ENCODE results near the gene RNU1-4. TPM values are rescaled to one million over a fixed set of nuclear protein-coding genes. Genes with fewer than 3 reads are reported as not detected.
"Not testable (repeated sequence)": the region's sequence is repeated elsewhere in the genome, so short reads cannot be mapped to it uniquely, and the experiment has no call there.

RNU1-4 gene
- total and polyA plus RNA-seq, 12 donors: under 0.01 to 5,330 (median 1,268) TPM; not detected in 4

DNA sequence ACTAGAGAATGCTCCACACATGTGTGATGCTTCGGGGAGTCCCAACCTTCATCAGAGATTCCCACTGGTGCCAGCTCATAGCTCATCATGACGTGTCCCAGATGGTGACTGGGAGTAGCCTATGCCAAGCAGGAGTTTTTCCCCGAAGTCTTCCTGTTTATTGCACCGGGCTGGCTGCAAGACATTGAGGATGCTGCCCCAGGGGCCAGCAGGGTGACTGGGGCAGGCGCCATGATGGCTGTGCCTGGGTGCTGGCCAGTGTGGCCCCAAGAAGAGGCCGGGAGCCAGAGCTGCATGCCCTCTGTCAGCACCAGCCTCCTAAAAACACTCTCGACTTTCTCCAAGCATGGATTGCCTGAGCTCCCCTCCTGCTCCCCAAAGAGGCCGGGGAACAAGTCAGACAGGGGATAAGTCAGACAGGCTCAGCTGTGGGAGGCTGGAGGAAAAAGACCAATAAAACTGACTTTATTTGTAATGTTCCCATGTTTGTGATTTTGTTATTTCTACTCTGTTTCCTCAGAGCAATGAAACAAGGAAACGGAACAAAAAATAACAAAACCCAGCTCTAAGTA is 24.0 kb downstream of the RNU1-4 start:
- H3K9me3 ChIP-seq (replicated peaks in 1 of 3); H3K27ac ChIP-seq; H3K36me3 ChIP-seq (replicated peaks in 1 of 2); H3K4me1 ChIP-seq (replicated peaks in 1 of 2); H3K4me3 ChIP-seq; intact Hi-C loops (cut with DNase I); H3K27me3 ChIP-seq: not testable (repeated sequence)
- peak in 2 of 7 donors; percentile 20 to 21 for DNase-seq
- WGBS, 4 donors: 62 to 73% (median 66%) methylated on average over 9 of the region's 9 CpGs

DNA sequence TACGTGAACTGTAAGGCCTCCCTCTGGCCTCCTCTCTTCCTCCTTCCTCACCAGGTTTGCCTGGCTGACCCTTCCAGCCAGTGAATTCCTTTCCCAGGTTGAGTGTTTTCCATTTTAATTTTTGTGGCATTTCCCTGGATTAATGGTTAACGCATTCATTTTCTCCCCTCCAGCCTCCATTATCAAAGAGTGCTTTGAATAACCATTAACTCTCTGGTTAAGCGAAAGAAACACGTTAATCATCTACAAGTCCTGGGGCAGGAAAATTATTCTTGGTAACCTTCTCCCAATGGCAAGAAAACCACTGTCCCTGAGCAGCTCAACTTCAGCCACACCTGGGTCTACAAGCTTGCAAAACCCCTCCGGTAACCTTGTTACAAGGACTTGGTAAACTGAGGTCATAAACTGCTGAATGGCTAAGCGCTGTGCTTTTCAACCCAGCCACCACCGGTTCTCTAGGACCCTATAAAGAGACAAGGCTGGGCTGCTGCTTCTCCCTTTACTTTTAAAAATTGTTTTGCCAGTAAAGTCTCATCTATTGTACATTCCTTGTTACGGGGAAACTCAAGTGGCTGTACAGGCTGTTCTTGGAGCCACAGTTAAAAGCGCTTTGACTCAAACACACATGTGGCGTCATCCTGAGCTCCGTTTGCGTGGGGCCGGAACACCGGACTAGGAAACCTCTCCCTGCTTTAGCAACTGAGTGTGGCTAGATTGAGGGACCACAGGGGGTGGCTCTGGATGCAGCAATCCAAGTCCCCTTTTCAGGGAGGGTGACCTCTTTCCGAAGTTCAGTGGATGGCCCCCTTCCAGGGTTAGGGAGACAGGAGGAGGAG is 24.7 kb downstream of the RNU1-4 start:
- H3K9me3 ChIP-seq (replicated peaks in 1 of 3); H3K4me3 ChIP-seq; H3K27ac ChIP-seq; H3K4me1 ChIP-seq (replicated peaks in 1 of 2); DNase-seq; H3K36me3 ChIP-seq (replicated peaks in 1 of 2); H3K27me3 ChIP-seq; intact Hi-C loops (cut with DNase I): not testable (repeated sequence)
- 82 to 84% (median 84%) methylated on average over 14 to 15 of the region's 15 CpGs for WGBS, 4 donors

- peak in 1 of 7 donors; percentile 24 for DNase-seq
- H3K9me3 ChIP-seq (replicated peaks in 1 of 3); H3K27ac ChIP-seq; H3K4me1 ChIP-seq (replicated peaks in 1 of 2); H3K4me3 ChIP-seq; H3K36me3 ChIP-seq (replicated peaks in 1 of 2); intact Hi-C loops (cut with DNase I); H3K27me3 ChIP-seq: not testable (repeated sequence)
- WGBS, 4 donors: 69 to 80% (median 77%) methylated on average over 23 to 27 of the region's 31 CpGs
These were observed 25.7 kb downstream of the RNU1-4 start for GRCh38 chr1:16765731-16766605.

GRCh38 chr1:16766689-16767256 is 26.5 kb downstream of the RNU1-4 start:
- H3K27ac ChIP-seq; DNase-seq; H3K27me3 ChIP-seq; H3K4me1 ChIP-seq (replicated peaks in 1 of 2); intact Hi-C loops (cut with DNase I); H3K36me3 ChIP-seq (replicated peaks in 1 of 2); H3K9me3 ChIP-seq (replicated peaks in 1 of 3); H3K4me3 ChIP-seq: not testable (repeated sequence)
- 37 to 48% (median 38%) methylated on average over 8 to 9 of the region's 9 CpGs for WGBS, 4 donors

DNA sequence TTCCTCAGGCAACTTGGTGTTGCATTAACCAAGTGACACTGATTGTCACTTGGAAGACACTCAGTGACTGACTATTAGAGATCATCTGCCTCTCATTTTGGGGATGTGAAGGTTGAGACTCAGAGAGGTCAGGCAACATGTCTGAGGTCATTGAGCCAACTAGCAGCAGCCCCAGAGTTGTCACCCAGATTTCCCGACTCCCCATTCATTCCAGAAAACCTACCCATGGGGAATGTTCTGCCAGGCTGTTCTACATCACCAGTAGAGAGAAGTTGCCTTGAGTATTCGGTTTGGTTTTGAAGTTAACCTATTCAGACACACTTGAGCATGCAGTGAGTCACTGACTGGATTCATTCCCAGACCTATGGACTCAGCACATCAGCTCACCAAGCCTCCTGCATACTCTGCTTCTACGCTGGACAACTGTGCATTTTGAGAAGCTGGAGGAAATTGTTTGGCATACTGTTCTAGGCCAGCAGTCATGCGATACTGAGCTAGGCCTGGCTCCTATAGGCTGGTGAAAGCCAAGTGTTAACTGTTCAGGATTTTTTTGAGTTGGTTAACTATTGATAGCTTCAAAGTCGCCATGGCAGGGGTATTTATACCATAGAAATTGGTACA is 29.9 kb downstream of the RNU1-4 start:
- H3K27me3 ChIP-seq; H3K4me1 ChIP-seq (replicated peaks in 1 of 2); intact Hi-C loops (cut with DNase I); H3K4me3 ChIP-seq; H3K27ac ChIP-seq; H3K9me3 ChIP-seq (replicated peaks in 1 of 3); H3K36me3 ChIP-seq (replicated peaks in 1 of 2): not testable (repeated sequence)
- 62 to 67% (median 64%) methylated on average over 5 of the region's 5 CpGs for WGBS, 4 donors
- DNase-seq: peak in 4 of 7 donors; percentile 27 to 63 (median 44)

GRCh38 chr1:16770896-16771446 is 30.7 kb downstream of the RNU1-4 start:
- H3K4me1 ChIP-seq (replicated peaks in 1 of 2); H3K36me3 ChIP-seq (replicated peaks in 1 of 2); H3K4me3 ChIP-seq; DNase-seq; H3K9me3 ChIP-seq (replicated peaks in 1 of 3); H3K27me3 ChIP-seq; intact Hi-C loops (cut with DNase I); H3K27ac ChIP-seq: not testable (repeated sequence)
- WGBS, 4 donors: 61 to 79% (median 71%) methylated on average over 5 to 6 of the region's 6 CpGs

GRCh38 chr1:16772275-16773204 is 32.2 kb downstream of the RNU1-4 start:
- H3K27ac ChIP-seq; intact Hi-C loops (cut with DNase I); H3K9me3 ChIP-seq (replicated peaks in 1 of 3); H3K36me3 ChIP-seq (replicated peaks in 1 of 2); H3K4me1 ChIP-seq (replicated peaks in 1 of 2); H3K4me3 ChIP-seq; H3K27me3 ChIP-seq: not testable (repeated sequence)
- 36 to 61% (median 41%) methylated on average over 13 to 14 of the region's 21 CpGs for WGBS, 4 donors
- DNase-seq: peak in 3 of 7 donors; percentile 39 to 46 (median 46)

DNA sequence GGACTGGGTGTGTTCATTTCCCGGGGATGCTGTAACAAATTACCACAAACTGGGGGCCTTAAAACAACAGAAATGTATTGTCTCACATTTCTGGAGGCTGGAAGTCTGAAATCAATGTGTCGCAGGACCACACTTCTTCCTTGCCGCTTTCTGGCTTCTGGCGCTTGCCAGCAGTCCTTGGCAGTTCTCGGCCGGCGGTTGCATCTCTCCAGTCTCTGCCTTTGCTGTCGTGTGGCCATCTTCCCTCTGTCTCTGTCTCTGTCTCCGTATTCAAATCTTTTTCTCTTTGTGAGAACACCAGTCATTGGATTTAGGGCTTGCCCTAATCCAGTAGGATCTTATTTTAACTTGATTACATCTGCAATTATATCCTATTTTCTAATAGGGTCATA is 32.9 kb downstream of the RNU1-4 start:
- H3K4me3 ChIP-seq; DNase-seq; H3K27me3 ChIP-seq; H3K9me3 ChIP-seq (replicated peaks in 1 of 3); H3K27ac ChIP-seq; H3K36me3 ChIP-seq (replicated peaks in 1 of 2); H3K4me1 ChIP-seq (replicated peaks in 1 of 2); intact Hi-C loops (cut with DNase I): not testable (repeated sequence)
- WGBS, 4 donors: 43 to 59% (median 48%) methylated on average over 7 to 8 of the region's 9 CpGs

GRCh38 chr1:16773723-16774122 is 33.4 kb downstream of the RNU1-4 start:
- intact Hi-C loops (cut with DNase I): not testable (repeated sequence)
- 52 to 65% (median 55%) methylated on average over 3 to 5 of the region's 6 CpGs for WGBS, 4 donors

More at GRCh38 chr1:16773723-16774122, 33.4 kb downstream of the RNU1-4 start:
- not testable (repeated sequence) for DNase-seq; H3K36me3 ChIP-seq (replicated peaks in 1 of 2); H3K4me3 ChIP-seq; H3K27me3 ChIP-seq; H3K27ac ChIP-seq; H3K9me3 ChIP-seq (replicated peaks in 1 of 3); H3K4me1 ChIP-seq (replicated peaks in 1 of 2)
